HEK293T (cell line): ENCODE results near the gene SHH.

Source experiments
- CTCF ChIA-PET: fragments of 350-600 bp; formaldehyde crosslinking; extraction: SDS; loops from one replicate; lab custom pipeline; 2021; ENCODE audit warnings: antibody characterized with exemption, inconsistent platforms; lab: Yijun Ruan, JAX
- POLR2A ChIA-PET: fragments of 350-600 bp; formaldehyde crosslinking; extraction: SDS; loops from one replicate; lab custom pipeline; 2020; ENCODE audit warnings: antibody characterized with exemption, inconsistent platforms; lab: Yijun Ruan, JAX
- DNase-seq: peaks from one replicate; pipeline ENCODE4 v3.0.0; 2012; ENCODE audit warnings: mixed read lengths; ENCODE audit errors: extremely low spot score
- ARNT ChIP-seq: fragments of 450-650 bp; IDR thresholded peaks from 2 replicates; pipeline ENCODE4 v1.6.1; 2017; ENCODE audit warnings: mild to moderate bottlenecking
- BHLHE40 ChIP-seq: fragments of 450-650 bp; IDR thresholded peaks from 2 replicates; pipeline ENCODE4 v1.6.1; 2016; ENCODE audit warnings: mild to moderate bottlenecking, moderate library complexity, borderline replicate concordance
- CTBP1 ChIP-seq: fragments of 450-650 bp; IDR thresholded peaks from 2 replicates; pipeline ENCODE4 v1.6.1; 2016; ENCODE audit warnings: borderline replicate concordance
- ELF4 ChIP-seq: fragments of 450-650 bp; IDR thresholded peaks from 2 replicates; pipeline ENCODE4 v1.6.1; 2017; ENCODE audit warnings: antibody characterized with exemption
- FOXA1 ChIP-seq: fragments of 450-650 bp; IDR thresholded peaks from 2 replicates; pipeline ENCODE4 v1.6.1; 2016; ENCODE audit warnings: mild to moderate bottlenecking
- FOXK2 ChIP-seq: fragments of 450-650 bp; IDR thresholded peaks from 2 replicates; pipeline ENCODE4 v1.6.1; 2016; ENCODE audit warnings: mild to moderate bottlenecking
- FOXM1 ChIP-seq: fragments of 450-650 bp; IDR thresholded peaks from 2 replicates; pipeline ENCODE4 v1.6.1; 2017; ENCODE audit warnings: mild to moderate bottlenecking, borderline replicate concordance
- HDGF ChIP-seq: fragments of 450-650 bp; IDR thresholded peaks from 2 replicates; pipeline ENCODE4 v1.6.1; 2017; ENCODE audit warnings: antibody characterized with exemption, borderline replicate concordance
- L3MBTL2 ChIP-seq: fragments of 450-650 bp; conservative IDR thresholded peaks from 2 replicates; pipeline ENCODE4 v1.6.1; 2016; ENCODE audit warnings: mild to moderate bottlenecking
- LEF1 ChIP-seq: fragments of 450-650 bp; IDR thresholded peaks from 2 replicates; pipeline ENCODE4 v1.6.1; 2017; ENCODE audit warnings: mild to moderate bottlenecking, borderline replicate concordance
- NFRKB ChIP-seq: fragments of 450-650 bp; IDR thresholded peaks from 2 replicates; pipeline ENCODE4 v1.6.1; 2016; ENCODE audit warnings: mild to moderate bottlenecking, moderate library complexity
- PKNOX1 ChIP-seq: fragments of 450-650 bp; IDR thresholded peaks from 2 replicates; pipeline ENCODE4 v1.6.1; 2016
- SP1 ChIP-seq: fragments of 450-650 bp; IDR thresholded peaks from 2 replicates; pipeline ENCODE4 v1.6.1; 2017
- SUZ12 ChIP-seq: fragments of 450-650 bp; IDR thresholded peaks from 2 replicates; pipeline ENCODE4 v1.6.1; 2016; ENCODE audit warnings: mild to moderate bottlenecking
- TARDBP ChIP-seq: fragments of 450-650 bp; IDR thresholded peaks from 2 replicates; pipeline ENCODE4 v1.6.1; 2016
- ZNF384 ChIP-seq: fragments of 450-650 bp; IDR thresholded peaks from 2 replicates; pipeline ENCODE4 v1.6.1; 2016

Gene SHH

GRCh38 chr7:155766386-155766785, 45.9 kb downstream of the SHH start:
- DNase-seq, result no peak
- CTCF ChIA-PET, result interaction anchor here (0.7 to 2.8 kb wide), 4 partner anchors 11 to 170 kb away, joined by 3 to 21 read pairs (median 4); partner anchors contain the start of gene RBM33
- POLR2A ChIA-PET, result interaction anchor here (1.0 kb wide), 1 partner anchor 404 kb away, joined by 3 read pairs; no protein-coding TSS in a partner anchor
- TF ChIP-seq TARDBP (no peak), CTBP1 (no peak), ARNT (no peak), FOXK2 (no peak), SP1 (no peak), LEF1 (no peak), SUZ12 (no peak), ELF4 (no peak), FOXM1 (no peak), BHLHE40 (no peak), PKNOX1 (no peak), L3MBTL2 (no peak), HDGF (no peak), NFRKB (no peak), FOXA1 (no peak), ZNF384 (no peak)

GRCh38 chr7:155765458-155765857, 46.8 kb downstream of the SHH start:
- TF ChIP-seq PKNOX1, result no peak
- no peak for TF ChIP-seq BHLHE40
- no peak for TF ChIP-seq HDGF
- TF ChIP-seq NFRKB, result no peak
- no peak for TF ChIP-seq SUZ12
- TF ChIP-seq ARNT, result no peak
- CTCF ChIA-PET, result interaction anchor here (0.9 to 2.8 kb wide), 2 partner anchors 121 to 167 kb away, joined by 3 to 21 read pairs; partner anchors contain the start of gene RBM33
- POLR2A ChIA-PET, result no interaction called here
- no peak for DNase-seq

- CTCF ChIA-PET, result interaction anchor here (0.9 kb wide), 1 partner anchor 166 kb away, joined by 4 read pairs; no protein-coding TSS in a partner anchor
- TF ChIP-seq ZNF384, result no peak
- TF ChIP-seq ELF4, result no peak
- TF ChIP-seq PKNOX1, result no peak
- TF ChIP-seq NFRKB, result no peak
- TF ChIP-seq L3MBTL2, result no peak
- no peak for TF ChIP-seq FOXA1
- no peak for DNase-seq
- POLR2A ChIA-PET, result no interaction called here
Measured at GRCh38 chr7:155764438-155764793, 47.8 kb downstream of the SHH start.

- ChIA-PET POLR2A (no interaction called here), CTCF (interaction anchor here (0.9 kb wide), 1 partner anchor 165 kb away, joined by 4 read pairs; no protein-coding TSS in a partner anchor)
- TF ChIP-seq SP1 (no peak), FOXK2 (no peak), CTBP1 (no peak), HDGF (no peak), BHLHE40 (no peak), FOXM1 (no peak), TARDBP (no peak), PKNOX1 (no peak), ELF4 (no peak), L3MBTL2 (no peak), NFRKB (no peak), LEF1 (no peak), ARNT (no peak), ZNF384 (no peak), SUZ12 (no peak), FOXA1 (no peak)
- no peak for DNase-seq
Measured at GRCh38 chr7:155763691-155764437, 48.4 kb downstream of the SHH start.

- TF ChIP-seq ZNF384 (no peak), LEF1 (no peak), ELF4 (no peak), CTBP1 (no peak), HDGF (no peak), ARNT (no peak), FOXA1 (no peak), PKNOX1 (no peak), BHLHE40 (no peak)
Measured at GRCh38 chr7:155763122-155763521, 49.1 kb downstream of the SHH start.

More at GRCh38 chr7:155763122-155763521, 49.1 kb downstream of the SHH start:
- ChIA-PET CTCF (no interaction called here), POLR2A (no interaction called here)
- DNase-seq, result no peak
